ENCODE measurements around the gene PIK3R6.

PIK3R6 gene

GRCh38 chr17:8788998-8789397 is 78.5 kb downstream of the PIK3R6 start:
- no peak for DNase-seq (ENCODE audit: extremely low read depth, low read depth)
- TF ChIP-seq CTCF (IDR thresholded peaks at IDR 0.05; ENCODE audit: low read depth, low read length), result no peak

- peak; percentile 89 for TF ChIP-seq CTCF (IDR thresholded peaks at IDR 0.05; ENCODE audit: low read depth, low read length)
- DNase-seq (ENCODE audit: extremely low read depth, low read depth), result peak; percentile 16
These were observed 81.7 kb downstream of the PIK3R6 start for GRCh38 chr17:8785547-8786413.

- no peak for DNase-seq (ENCODE audit: extremely low read depth, low read depth)
- TF ChIP-seq CTCF (IDR thresholded peaks at IDR 0.05; ENCODE audit: low read depth, low read length), result no peak
These were observed 85.3 kb downstream of the PIK3R6 start for GRCh38 chr17:8782176-8782575.

- no peak for TF ChIP-seq CTCF (IDR thresholded peaks at IDR 0.05; ENCODE audit: low read depth, low read length)
- DNase-seq (ENCODE audit: extremely low read depth, low read depth), result no peak
These were observed 85.7 kb downstream of the PIK3R6 start for GRCh38 chr17:8781776-8782175.

- no peak for DNase-seq (ENCODE audit: extremely low read depth, low read depth)
- TF ChIP-seq CTCF (IDR thresholded peaks at IDR 0.05; ENCODE audit: low read depth, low read length), result no peak
These were observed 90.6 kb downstream of the PIK3R6 start for GRCh38 chr17:8776881-8777280.

GRCh38 chr17:8776248-8776647 is 91.2 kb downstream of the PIK3R6 start:
- DNase-seq (ENCODE audit: extremely low read depth, low read depth), result no peak
- no peak for TF ChIP-seq CTCF (IDR thresholded peaks at IDR 0.05; ENCODE audit: low read depth, low read length)

- no peak for TF ChIP-seq CTCF (IDR thresholded peaks at IDR 0.05; ENCODE audit: low read depth, low read length)
- DNase-seq (ENCODE audit: extremely low read depth, low read depth), result no peak
These were observed 100.7 kb downstream of the PIK3R6 start for GRCh38 chr17:8766731-8767130.

Measured in AG09319 (cell line).